Spleen (tissue), 11 donors: ENCODE data around the gene HGD. TPM values are rescaled to one million over a fixed set of nuclear protein-coding genes. Genes with fewer than 3 reads are reported as not detected.

Experiments
- DNase-seq: peaks from one replicate; pipeline ENCODE4 v3.0.0-alpha.2; 2020
- H3K27ac ChIP-seq, 8 donors: fragments of 200-600 bp; sonication (generic) in 7 of 8; 1 replicate in 4 of 8; 2 replicates in 4 of 8; pipeline versions ENCODE4 v1.5.0 to v1.8.0; 2016 to 2021; ENCODE audit warnings: inconsistent platforms in 4 of 8, mild to moderate bottlenecking in 4 of 8, moderate library complexity in 1 of 8
- H3K27me3 ChIP-seq, 7 donors: fragments of 200-600 bp; sonication (generic) in 6 of 7; replicated peaks in 1 of 7; 1 replicate in 4 of 7; 2 replicates in 3 of 7; pipeline versions ENCODE4 v1.5.0 to v1.8.0; 2016 to 2021; ENCODE audit warnings: inconsistent platforms in 3 of 7, mild to moderate bottlenecking in 1 of 7
- H3K36me3 ChIP-seq, 6 donors: fragments of 200-600 bp; sonication (generic) in 5 of 6; 1 replicate in 4 of 6; 2 replicates in 2 of 6; pipeline versions ENCODE4 v1.5.0 to v1.8.0; 2016 to 2021; ENCODE audit warnings: inconsistent platforms in 2 of 6
- H3K4me1 ChIP-seq, 6 donors: fragments of 200-600 bp; sonication (generic) in 5 of 6; 1 replicate in 3 of 6; 2 replicates in 3 of 6; pipeline versions ENCODE4 v1.5.0 to v1.8.0; 2016 to 2021; ENCODE audit warnings: inconsistent platforms in 3 of 6
- H3K4me3 ChIP-seq, 8 donors: fragments of 200-600 bp; sonication (generic) in 7 of 8; 1 replicate in 4 of 8; 2 replicates in 4 of 8; pipeline versions ENCODE4 v1.5.0 to v1.8.0; 2016 to 2021; ENCODE audit warnings: inconsistent platforms in 4 of 8, mild to moderate bottlenecking in 4 of 8, moderate library complexity in 2 of 8
- H3K9me3 ChIP-seq, 8 donors: fragments of 200-600 bp; sonication (generic) in 7 of 8; 1 replicate in 4 of 8; 2 replicates in 4 of 8; pipeline versions ENCODE4 v1.5.0 to v1.8.0; 2016 to 2021; ENCODE audit warnings: inconsistent platforms in 4 of 8
- CTCF ChIP-seq, 11 experiments: fragments of 200-600 bp in 7 of 11; fragments of 450-650 bp in 4 of 11; sonication (generic) in 4 of 11; IDR thresholded peaks in 8 of 11; conservative IDR thresholded peaks in 3 of 11; 1 replicate in 7 of 11; 2 replicates in 4 of 11; pipeline versions ENCODE4 v1.4.0 to v1.8.0; 2016 to 2021; ENCODE audit warnings: antibody characterized with exemption in 11 of 11, inconsistent platforms in 4 of 11, mild to moderate bottlenecking in 1 of 11
- POLR2A ChIP-seq, 3 donors: fragments of 450-650 bp; IDR thresholded peaks; one replicate each; pipeline ENCODE4 v1.5.1; 2017; ENCODE audit warnings: antibody characterized with exemption in 3 of 3, mild to moderate bottlenecking in 1 of 3
- POLR2AphosphoS5 ChIP-seq, 3 donors: sonication (generic); formaldehyde crosslinking; IDR thresholded peaks; one replicate each; pipeline ENCODE4 v1.5.1; 2017; ENCODE audit warnings: antibody characterized with exemption in 3 of 3
- WGBS, 5 donors: extraction: QIAGEN DNeasy Blood & Tissue Kit in 3 of 5; methylation state at CpG; one replicate each; pipeline versions ENCODE4 v1.1.5 to v1.1.7; 2013 to 2018; 5-methylcytosine and 5-hydroxymethylcytosine counted together
- intact Hi-C: fragments of 100-400 bp; cut with DNase I; formaldehyde crosslinking; loops from one replicate; pipeline ENCODE4 v1.15.0; 2023; ENCODE audit warnings: low total_unique reads
- polyA plus RNA-seq, 3 donors: library from polyadenylated mRNA; stranded (reverse); fragments of 200-250 nt; gene quantifications; one replicate each; pipeline ENCODE4 v1.2.1, GENCODE V29; 2013
- total RNA-seq, 7 donors: library from RNA; depleted of rRNA in 3 of 7; stranded (reverse); fragments of >200 nt in 3 of 7; fragmentation: NEBNext Ultra II Directional in 4 of 7; extraction: Animal tissue kit (Norgen Biotek cat#: 25700) in 4 of 7; gene quantifications; one replicate each; pipeline versions ENCODE4 v1.1.0 to v1.2.1, GENCODE V29; 2016 to 2021
- donor health status: healthy with polysubstance abuse.
- donor health status: DM: no; HTN: no; CAD: no; lungs with moderate emphysema.
- donor health status: DM: no; HTN: no; CAD: no.
- donor health status: Bipolar disorder and iron deficiency.
- donor health status: healthy.
- donor health status: DM: no; HTN: no; CAD: no.
- donor health status: DM: yes; HTN: yes; CAD: no.

HGD gene
- total and polyA plus RNA-seq, 10 donors: 0.17 to 2.8 (median 0.83) TPM; not detected in 1

GRCh38 chr3:120683671-120684301 is 1.7 kb upstream of the HGD start:
- no peak for DNase-seq
- Histone ChIP-seq H3K9me3 (no peaks in the 10 kb centered on the region), H3K27me3 (no peaks in the 10 kb centered on the region), H3K4me3 (no peak overlapping the region), H3K27ac (no peak overlapping the region), H3K4me1 (peaks cover 4 to 16% (median 7%) of the 10 kb centered on the region in 6 donors), H3K36me3 (peaks cover 0 to 9% (median 0%) of the 10 kb centered on the region in 6 donors)
- no peak for TF ChIP-seq POLR2AphosphoS5 (IDR thresholded peaks at IDR 0.05)
- TF ChIP-seq CTCF (IDR thresholded peaks at IDR 0.05 in 8 of 11, conservative IDR thresholded peaks at IDR 0.05 in 3 of 11): no peak
- TF ChIP-seq POLR2A (IDR thresholded peaks at IDR 0.05): no peak
- intact Hi-C loops: no loop called here
- WGBS, 5 donors: 92 to 98% (median 94%) methylated on average over 3 of the region's 3 CpGs

- intact Hi-C loops: no loop called here
- Histone ChIP-seq H3K27ac (no peak overlapping the region), H3K4me3 (no peak overlapping the region), H3K4me1 (peaks cover 8 to 16% (median 11%) of the 10 kb centered on the region in 6 donors), H3K36me3 (peaks cover 0 to 8% (median 0%) of the 10 kb centered on the region in 6 donors), H3K27me3 (no peaks in the 10 kb centered on the region), H3K9me3 (no peaks in the 10 kb centered on the region)
- no peak for DNase-seq
- WGBS, 5 donors: 93 to 100% (median 98%) methylated on average over 1 of the region's 1 CpG
- TF ChIP-seq POLR2AphosphoS5 (IDR thresholded peaks at IDR 0.05): no peak
- no peak for TF ChIP-seq CTCF (IDR thresholded peaks at IDR 0.05 in 8 of 11, conservative IDR thresholded peaks at IDR 0.05 in 3 of 11)
- TF ChIP-seq POLR2A (IDR thresholded peaks at IDR 0.05): no peak
These were observed 1.2 kb upstream of the HGD start for GRCh38 chr3:120683213-120683612.

- WGBS, 5 donors: 88 to 99% (median 95%) methylated on average over 4 of the region's 4 CpGs
These were observed 467 bp downstream of the HGD start for GRCh38 chr3:120681506-120682038.

More at GRCh38 chr3:120681506-120682038, 467 bp downstream of the HGD start:
- intact Hi-C loops: no loop called here
- no peak for DNase-seq
- Histone ChIP-seq H3K27me3 (no peaks in the 10 kb centered on the region), H3K4me3 (no peak overlapping the region), H3K36me3 (peaks cover 0 to 5% (median 0%) of the 10 kb centered on the region in 6 donors), H3K4me1 (peaks cover 6 to 22% (median 13%) of the 10 kb centered on the region in 6 donors), H3K27ac (no peak overlapping the region), H3K9me3 (peaks cover 0 to 6% (median 0%) of the 10 kb centered on the region in 8 donors)
- TF ChIP-seq CTCF (IDR thresholded peaks at IDR 0.05 in 8 of 11, conservative IDR thresholded peaks at IDR 0.05 in 3 of 11) (no peak), POLR2AphosphoS5 (IDR thresholded peaks at IDR 0.05) (no peak), POLR2A (IDR thresholded peaks at IDR 0.05) (no peak)
